Caco-2 (cell line): ENCODE results near the gene TBCB. TPM values are rescaled to one million over a fixed set of nuclear protein-coding genes. Genes with fewer than 3 reads are reported as not detected.

Experiments
- BruUV-seq: library from RNA; stranded (reverse); fragments of 400-500 nt; replicated peaks from 2 replicates; lab custom pipeline; 2021; lab: Mats Ljungman, UMichigan
- CTCF ChIA-PET: fragments of 300-600 bp; sonication (Branson Sonifier 250); formaldehyde crosslinking; loops from one replicate; lab custom pipeline; 2022; ENCODE audit warnings: antibody characterized with exemption; lab: Charles Lee
- POLR2A ChIA-PET: fragments of 300-600 bp; sonication (Branson Sonifier 250); formaldehyde crosslinking; loops from one replicate; lab custom pipeline; 2022; ENCODE audit warnings: antibody characterized with exemption; lab: Charles Lee
- DNase-seq, 2 experiments: peaks; one replicate each; pipeline versions ENCODE4 v3.0.0 to v3.0.0-alpha.2; 2020 to 2022
- H3K27me3 ChIP-seq: replicated peaks from 2 replicates; pipeline ENCODE4 v1.6.0; 2011; ENCODE audit warnings: low read length; ENCODE audit not compliant: control insufficient read depth, insufficient read depth
- H3K36me3 ChIP-seq: 2 replicates; pipeline ENCODE4 v1.5.1; 2011; ENCODE audit warnings: low read length; ENCODE audit not compliant: control insufficient read depth, insufficient read depth
- H3K4me1 ChIP-seq: fragments of 250-450 bp; sonication (Bioruptor Pico); 2 replicates; pipeline ENCODE4 v1.5.1; 2020; ENCODE audit warnings: mild to moderate bottlenecking
- H3K4me3 ChIP-seq: 2 replicates; pipeline ENCODE4 v1.5.1; 2011; ENCODE audit warnings: low read depth, mild to moderate bottlenecking, control low read depth, low read length
- H3K9me3 ChIP-seq: fragments of 250-450 bp; sonication (Bioruptor Pico); 2 replicates; pipeline ENCODE4 v1.5.1; 2020; ENCODE audit warnings: mild to moderate bottlenecking, moderate library complexity
- H3K27ac Mint-ChIP-seq: one replicate; pipeline ENCODE4 v1.8.0; 2022; ENCODE audit warnings: mixed read lengths; ENCODE audit not compliant: unreplicated experiment
- H3K27me3 Mint-ChIP-seq: one replicate; pipeline ENCODE4 v1.8.0; 2022; ENCODE audit warnings: mixed read lengths; ENCODE audit not compliant: insufficient read depth, unreplicated experiment
- H3K36me3 Mint-ChIP-seq: one replicate; pipeline ENCODE4 v1.8.0; 2022; ENCODE audit warnings: mild to moderate bottlenecking, mixed read lengths; ENCODE audit not compliant: insufficient read depth, unreplicated experiment
- H3K4me1 Mint-ChIP-seq: one replicate; pipeline ENCODE4 v1.8.0; 2022; ENCODE audit warnings: low read depth, mixed read lengths; ENCODE audit not compliant: unreplicated experiment
- H3K4me3 Mint-ChIP-seq: one replicate; pipeline ENCODE4 v1.8.0; 2022; ENCODE audit warnings: mild to moderate bottlenecking, moderate library complexity, mixed read lengths; ENCODE audit not compliant: unreplicated experiment
- H3K9me3 Mint-ChIP-seq: one replicate; pipeline ENCODE4 v1.8.0; 2022; ENCODE audit warnings: mixed read lengths; ENCODE audit not compliant: unreplicated experiment
- CTCF ChIP-seq, 2 experiments: fragments of 200-600 bp in 1 of 2; IDR thresholded peaks; 1 replicate in 1 of 2; 2 replicates in 1 of 2; pipeline versions ENCODE4 v1.5.1 to v1.8.0; 2011 to 2022; ENCODE audit warnings: antibody characterized with exemption in 1 of 2, control low read depth in 1 of 2, inconsistent platforms in 1 of 2, low read depth in 1 of 2, low read length in 1 of 2, mild to moderate bottlenecking in 1 of 2, moderate library complexity in 1 of 2; ENCODE audit not compliant: insufficient read depth in 1 of 2, severe bottlenecking in 1 of 2, unreplicated experiment in 1 of 2
- intact Hi-C: fragments of 100-400 bp; cut with micrococcal nuclease; formaldehyde crosslinking; loops from one replicate; pipeline ENCODE4 v1.10.0; 2022; ENCODE audit not compliant: unreplicated experiment
- total RNA-seq: library from RNA; stranded (reverse); gene quantifications from 2 replicates; pipeline ENCODE4 v1.2.3, GENCODE V29; 2022

TBCB gene
- total RNA-seq, 1 experiment from 2014 or later: 191 TPM

DNA sequence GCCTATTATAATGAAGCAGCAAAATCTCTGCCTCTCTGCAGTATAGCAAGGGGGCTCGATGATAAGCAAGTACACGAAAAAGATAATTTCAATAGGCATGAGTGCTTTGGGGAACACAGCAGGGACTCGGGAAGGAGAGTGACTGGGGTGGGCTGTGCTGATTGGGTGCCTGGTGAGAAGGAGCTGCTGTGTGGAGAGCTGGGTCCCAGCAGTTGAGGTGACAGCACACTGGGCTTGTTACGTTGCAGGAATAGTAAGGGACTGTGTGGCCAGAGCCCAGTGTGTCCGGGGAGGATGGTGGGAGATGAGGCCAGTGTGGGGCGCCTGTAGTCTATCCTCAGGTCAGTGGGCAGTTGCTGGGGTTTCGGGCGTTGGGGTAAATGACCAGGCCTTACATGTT lies 43.2 kb upstream of the TBCB start:
- POLR2A ChIA-PET: no interaction called here
- peaks cover 64% of the 10 kb centered on the region for H3K36me3 Mint-ChIP-seq
- no peak overlapping the region for H3K4me3 ChIP-seq
- DNase-seq: no peak
- peak overlapping the region; percentile 43 for H3K27ac Mint-ChIP-seq
- no peaks in the 10 kb centered on the region for H3K27me3 ChIP-seq
- no peaks in the 10 kb centered on the region for H3K36me3 ChIP-seq
- H3K27me3 Mint-ChIP-seq: no peaks in the 10 kb centered on the region
- CTCF ChIA-PET: no interaction called here
- H3K9me3 ChIP-seq: no peaks in the 10 kb centered on the region
- H3K9me3 Mint-ChIP-seq: no peaks in the 10 kb centered on the region
- intact Hi-C loops: no loop called here
- H3K4me3 Mint-ChIP-seq: no peak overlapping the region
- H3K4me1 ChIP-seq: no peaks in the 10 kb centered on the region
- no peak for TF ChIP-seq CTCF (IDR thresholded peaks at IDR 0.05; ENCODE audit: insufficient read depth in 1 of 2, low read depth in 1 of 2, low read length in 1 of 2, severe bottlenecking in 1 of 2, unreplicated experiment in 1 of 2)
- H3K4me1 Mint-ChIP-seq: no peaks in the 10 kb centered on the region
- BruUV-seq: no TSS peak

GRCh38 chr19:36073121-36073876 lies 42.0 kb upstream of the TBCB start:
- Mint-ChIP-seq H3K9me3 (no peaks in the 10 kb centered on the region), H3K4me1 (no peaks in the 10 kb centered on the region), H3K4me3 (no peak overlapping the region), H3K36me3 (peaks cover 65% of the 10 kb centered on the region), H3K27me3 (no peaks in the 10 kb centered on the region), H3K27ac (no peak overlapping the region)
- no peaks in the 10 kb centered on the region for H3K4me1 ChIP-seq
- H3K27me3 ChIP-seq: no peaks in the 10 kb centered on the region
- POLR2A ChIA-PET: no interaction called here
- no peak for DNase-seq
- intact Hi-C loops: no loop called here
- H3K36me3 ChIP-seq: no peaks in the 10 kb centered on the region
- H3K4me3 ChIP-seq: no peak overlapping the region
- no peaks in the 10 kb centered on the region for H3K9me3 ChIP-seq
- BruUV-seq: no TSS peak
- CTCF ChIA-PET: no interaction called here
- TF ChIP-seq CTCF (IDR thresholded peaks at IDR 0.05; ENCODE audit: insufficient read depth in 1 of 2, low read depth in 1 of 2, low read length in 1 of 2, severe bottlenecking in 1 of 2, unreplicated experiment in 1 of 2): no peak

DNA sequence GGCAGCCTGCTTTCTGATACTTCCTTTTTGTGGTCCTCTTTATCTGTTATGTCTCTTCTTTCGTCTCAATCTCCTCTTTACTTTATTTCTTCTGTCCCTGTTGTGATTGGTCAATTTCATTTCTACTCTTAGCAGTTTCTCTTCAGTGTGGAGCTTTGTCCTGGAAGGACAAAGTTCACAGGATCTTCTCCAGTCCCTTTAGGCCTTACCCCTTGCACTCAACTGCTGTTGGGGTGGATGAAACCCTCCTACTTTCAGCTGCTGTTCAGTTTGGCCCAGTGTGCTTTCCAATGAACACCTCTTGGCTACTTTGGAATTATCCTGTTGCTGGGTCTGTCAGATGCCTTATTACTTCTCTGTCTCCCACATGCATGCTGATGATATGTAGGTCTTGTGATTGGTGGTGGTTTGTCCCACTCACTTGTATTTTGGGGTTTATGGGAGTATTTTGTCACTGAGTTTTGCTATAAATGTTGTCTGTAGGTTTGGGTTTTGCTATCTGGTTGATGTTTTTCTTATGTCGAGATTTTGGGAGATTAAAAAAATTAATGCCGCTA lies 35.8 kb upstream of the TBCB start:
- H3K9me3 Mint-ChIP-seq: no peaks in the 10 kb centered on the region
- intact Hi-C loops: no loop called here
- TF ChIP-seq CTCF (IDR thresholded peaks at IDR 0.05; ENCODE audit: insufficient read depth in 1 of 2, low read depth in 1 of 2, low read length in 1 of 2, severe bottlenecking in 1 of 2, unreplicated experiment in 1 of 2): no peak
- no peaks in the 10 kb centered on the region for H3K9me3 ChIP-seq
- H3K4me3 ChIP-seq: no peak overlapping the region
- H3K27me3 Mint-ChIP-seq: no peaks in the 10 kb centered on the region
- CTCF ChIA-PET: no interaction called here
- POLR2A ChIA-PET: no interaction called here
- no peak overlapping the region for H3K4me3 Mint-ChIP-seq
- no peaks in the 10 kb centered on the region for H3K4me1 Mint-ChIP-seq
- H3K27me3 ChIP-seq: no peaks in the 10 kb centered on the region
- no peaks in the 10 kb centered on the region; the same call in none of the 2 replicates for H3K36me3 ChIP-seq
- BruUV-seq: no TSS peak
- no peak overlapping the region for H3K27ac Mint-ChIP-seq
- H3K36me3 Mint-ChIP-seq: peaks cover 62% of the 10 kb centered on the region
- no peaks in the 10 kb centered on the region for H3K4me1 ChIP-seq
- DNase-seq: no peak
